HepG2 (cell line): Measurements from ENCODE around the gene ZFHX3. TPM values are rescaled to one million over a fixed set of nuclear protein-coding genes. Genes with fewer than 3 reads are reported as not detected.

Experiments
- ATF7 ChIP-seq, 2 experiments: fragments of 450-650 bp in 1 of 2; sonication (generic) in 1 of 2; formaldehyde crosslinking in 1 of 2; IDR thresholded peaks; 2 replicates each; pipeline versions ENCODE4 v1.4.0 to v1.6.1; 2016 to 2020; ENCODE audit warnings: antibody characterized with exemption in 1 of 2, mild to moderate bottlenecking in 1 of 2, missing genetic modification reagents in 1 of 2
- CREB1 ChIP-seq, 2 experiments: fragments of 450-650 bp in 1 of 2; IDR thresholded peaks; 2 replicates each; pipeline ENCODE4 v1.6.1; 2016 to 2017; ENCODE audit warnings: control low read depth in 1 of 2, mild to moderate bottlenecking in 1 of 2, missing compliant biosample characterization in 1 of 2, missing genetic modification characterization in 1 of 2
- E2F2 ChIP-seq: sonication (generic); formaldehyde crosslinking; IDR thresholded peaks from 2 replicates; pipeline ENCODE4 v1.4.0; 2020; ENCODE audit warnings: missing genetic modification reagents, borderline replicate concordance
- E2F5 ChIP-seq: sonication (generic); formaldehyde crosslinking; conservative IDR thresholded peaks from 2 replicates; pipeline ENCODE4 v1.4.0; 2020; ENCODE audit warnings: missing genetic modification reagents
- EP300 ChIP-seq, 3 experiments: sonication (generic) in 1 of 3; formaldehyde crosslinking in 1 of 3; IDR thresholded peaks; 2 replicates each; pipeline versions ENCODE4 v1.5.1 to v1.6.1; 2011 to 2020; ENCODE audit warnings: low read depth in 2 of 3, low read length in 2 of 3, borderline replicate concordance in 1 of 3, improper control_type of control experiment in 1 of 3, mild to moderate bottlenecking in 1 of 3, missing genetic modification reagents in 1 of 3, moderate library complexity in 1 of 3
- GMEB1 ChIP-seq: sonication (generic); formaldehyde crosslinking; IDR thresholded peaks from 2 replicates; pipeline ENCODE4 v1.5.1; 2020; ENCODE audit warnings: missing genetic modification reagents, mild to moderate bottlenecking, borderline replicate concordance
- IRF1 ChIP-seq: sonication (generic); formaldehyde crosslinking; IDR thresholded peaks from 2 replicates; pipeline ENCODE4 v1.4.0; 2020; ENCODE audit warnings: low read depth, mild to moderate bottlenecking, missing genetic modification reagents
- KDM5B ChIP-seq: sonication (generic); formaldehyde crosslinking; IDR thresholded peaks from 2 replicates; pipeline ENCODE4 v1.4.0; 2020; ENCODE audit warnings: missing genetic modification reagents, mild to moderate bottlenecking, borderline replicate concordance
- KLF15 ChIP-seq: sonication (generic); formaldehyde crosslinking; IDR thresholded peaks from 2 replicates; pipeline ENCODE4 v1.8.1; 2023; ENCODE audit warnings: borderline replicate concordance, mild to moderate bottlenecking, inconsistent platforms, missing genetic modification reagents, mixed read lengths
- MEF2D ChIP-seq: sonication (generic); formaldehyde crosslinking; IDR thresholded peaks from 2 replicates; pipeline ENCODE4 v1.5.1; 2020; ENCODE audit warnings: mild to moderate bottlenecking, missing genetic modification reagents
- MXD3 ChIP-seq: IDR thresholded peaks from 2 replicates; pipeline ENCODE4 v1.6.1; 2016; ENCODE audit warnings: mild to moderate bottlenecking, missing biosample characterization, missing genetic modification reagents
- NFE2L1 ChIP-seq: sonication (generic); formaldehyde crosslinking; IDR thresholded peaks from 2 replicates; pipeline ENCODE4 v1.4.0; 2020; ENCODE audit warnings: missing genetic modification reagents, mild to moderate bottlenecking, borderline replicate concordance
- NFE2L2 ChIP-seq: fragments of 150-350 bp; IDR thresholded peaks from 2 replicates; pipeline ENCODE4 v1.6.1; 2014; ENCODE audit warnings: low read length
- NR2F6 ChIP-seq, 2 experiments: IDR thresholded peaks; 2 replicates each; pipeline ENCODE4 v1.6.1; 2016; ENCODE audit warnings: antibody characterized with exemption in 1 of 2, mild to moderate bottlenecking in 1 of 2
- RBFOX2 ChIP-seq: fragments of 200-400 bp; formaldehyde crosslinking; IDR thresholded peaks from 2 replicates; pipeline ENCODE4 v1.6.1; 2017; ENCODE audit warnings: low read depth, mild to moderate bottlenecking, low read length
- SKIL ChIP-seq: sonication (generic); formaldehyde crosslinking; IDR thresholded peaks from 2 replicates; pipeline ENCODE4 v1.8.0; 2022; ENCODE audit warnings: missing genetic modification reagents, mild to moderate bottlenecking, moderate library complexity, borderline replicate concordance
- ZNF274 ChIP-seq: sonication (generic); formaldehyde crosslinking; IDR thresholded peaks from 2 replicates; pipeline ENCODE4 v1.5.1; 2020; ENCODE audit warnings: mild to moderate bottlenecking, missing genetic modification reagents
- ZNF292 ChIP-seq: sonication (generic); formaldehyde crosslinking; IDR thresholded peaks from 2 replicates; pipeline ENCODE4 v1.8.1; 2022; ENCODE audit warnings: mild to moderate bottlenecking, low read depth, missing genetic modification reagents, borderline replicate concordance
- ZNF326 ChIP-seq: sonication (generic); formaldehyde crosslinking; IDR thresholded peaks from 2 replicates; pipeline ENCODE4 v1.4.0; 2020; ENCODE audit warnings: missing genetic modification reagents, borderline replicate concordance
- polyA plus RNA-seq, 8 experiments: library from polyadenylated mRNA; depleted of rRNA in 3 of 8; stranded (reverse) in 7 of 8; unstranded in 1 of 8; fragments of >200 nt; fragmentation: Illumina TruSeq in 4 of 8; extraction: Trizol in 4 of 8; gene quantifications; 2 replicates each; pipeline versions ENCODE4 v1.2.1 to v1.2.3, GENCODE V29; 2011 to 2016; ENCODE audit warnings: low read depth in 4 of 8, missing spikeins in 1 of 8, mixed read lengths in 1 of 8; ENCODE audit not compliant: insufficient read depth in 1 of 8
- total RNA-seq, 5 experiments: library from RNA; depleted of rRNA; stranded (reverse); fragments of >200 nt; fragmentation: Illumina TruSeq; extraction: Trizol; gene quantifications; 2 replicates each; pipeline ENCODE4 v1.2.3, GENCODE V29; 2016; ENCODE audit warnings: low read depth in 1 of 5

Gene ZFHX3
- total and polyA plus RNA-seq, 2 of the 13 experiments (the other 11 are each of a cell fraction or from before 2014, with no cell fraction given) = 5.0 to 6.0 TPM

- TF ChIP-seq GMEB1 (CRISPR knock-in tag) = peak; percentile 34; the same call in 1 of the 2 replicates
- no peak for TF ChIP-seq E2F5
- TF ChIP-seq EP300 (IDR thresholded peaks at IDR 0.05; ENCODE audit: low read depth in 2 of 2, low read length in 2 of 2) = peak in 1 of 2 experiments; percentile 88; a peak in 2 of 4 replicates
- peak; percentile 73; the same call in 1 of the 2 replicates for TF ChIP-seq EP300 (CRISPR knock-in tag; IDR thresholded peaks at IDR 0.05; ENCODE audit: borderline replicate concordance)
- TF ChIP-seq NR2F6 (IDR thresholded peaks at IDR 0.05) = peak; percentile 78
- peak; percentile 82 for TF ChIP-seq NR2F6 (CRISPR knock-in tag; IDR thresholded peaks at IDR 0.05)
- 0 out of 2 replicates have a peak, but pooled peaks have one; percentile 28 for TF ChIP-seq RBFOX2
- TF ChIP-seq MXD3 (CRISPR knock-in tag) = no peak
- no peak for TF ChIP-seq ZNF326 (CRISPR knock-in tag)
- peak; percentile 77 for TF ChIP-seq CREB1 (IDR thresholded peaks at IDR 0.05)
- TF ChIP-seq CREB1 (CRISPR knock-in tag; IDR thresholded peaks at IDR 0.05) = peak; percentile 55
- TF ChIP-seq E2F2 = no peak
- peak; percentile 37 for TF ChIP-seq ATF7 (IDR thresholded peaks at IDR 0.05)
- TF ChIP-seq ATF7 (CRISPR knock-in tag; IDR thresholded peaks at IDR 0.05) = 0 out of 2 replicates have a peak, but pooled peaks have one; percentile 37
- TF ChIP-seq ZNF274 (CRISPR knock-in tag) = no peak; the same call in 1 of the 2 replicates
- no peak for TF ChIP-seq IRF1
- peak; percentile 54; the same call in 1 of the 2 replicates for TF ChIP-seq KDM5B
- no peak for TF ChIP-seq KLF15 (CRISPR knock-in tag)
- TF ChIP-seq ZNF292 (CRISPR knock-in tag) = peak; percentile 72; the same call in 1 of the 2 replicates
- TF ChIP-seq NFE2L2 = no peak
- TF ChIP-seq MEF2D (CRISPR knock-in tag) = peak; percentile 74; the same call in 1 of the 2 replicates
- peak; percentile 65; the same call in 1 of the 2 replicates for TF ChIP-seq SKIL
- no peak for TF ChIP-seq NFE2L1 (CRISPR knock-in tag)
Observed at GRCh38 chr16:73037845-73038570, 9.9 kb downstream of the ZFHX3 start (continued).
